ENCODE data around the gene COL6A2.

DNA sequence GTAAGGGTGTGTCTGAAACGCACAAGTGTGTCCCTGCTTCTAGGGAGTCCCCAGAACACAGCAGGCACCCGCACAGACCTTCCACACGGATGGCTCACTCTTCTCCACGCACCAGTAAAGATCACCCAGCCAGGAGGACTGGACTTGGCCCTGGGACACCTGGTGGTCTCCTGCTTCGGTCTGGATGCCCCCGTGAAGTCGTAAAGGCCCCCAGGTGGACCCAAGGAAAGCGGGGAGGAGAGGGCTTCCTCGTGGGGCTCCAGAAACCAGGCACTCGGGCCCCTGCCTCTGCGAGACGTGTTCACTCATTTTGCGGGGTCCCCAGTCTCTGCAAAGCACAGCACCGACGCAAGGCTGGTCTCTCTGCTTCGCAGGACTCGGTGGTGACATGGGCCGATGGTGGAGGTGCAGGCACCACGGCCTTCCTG is 20.2 kb upstream of the COL6A2 start:
- TF ChIP-seq EZH2 (IDR thresholded peaks at IDR 0.05; ENCODE audit: insufficient read depth, poor library complexity, severe bottlenecking) (no peak), EZH2phosphoT487 (IDR thresholded peaks at IDR 0.05; ENCODE audit: insufficient read depth, low read depth) (no peak)

Data from GM23248 (cell line).